HCT116 (cell line): Measurements from ENCODE around the gene TTLL9. TPM values are rescaled to one million over a fixed set of nuclear protein-coding genes. Genes with fewer than 3 reads are reported as not detected.

Experiments used
- ATAC-seq: fragments of 200-7000 bp; cut with Tn5 transposase; 2 replicates; pipeline ENCODE4 v1.9.1; 2020; ENCODE audit warnings: mild to moderate bottlenecking, moderate library complexity
- BruUV-seq: library from RNA; stranded (reverse); fragments of 400-500 nt; replicated peaks from 2 replicates; lab custom pipeline; 2021; lab: Mats Ljungman, UMichigan
- CTCF ChIA-PET: fragments of 300-600 bp; sonication (Branson Sonifier 250); formaldehyde crosslinking; loops from one replicate; lab custom pipeline; 2021; ENCODE audit warnings: antibody characterized with exemption; lab: Charles Lee
- POLR2A ChIA-PET: fragments of 300-600, 350-600 bp; sonication (Branson Sonifier 250); formaldehyde crosslinking; loops from one replicate; lab custom pipeline; 2021; ENCODE audit warnings: antibody characterized with exemption; lab: Charles Lee
- RAD21 ChIA-PET, 2 experiments: fragments of 300-600 bp; sonication (Branson Sonifier 250); formaldehyde crosslinking; loops; one replicate each; lab custom pipeline; 2023; ENCODE audit warnings: low total read pairs in 2 of 2; ENCODE audit not compliant: uncharacterized antibody in 2 of 2, unreplicated experiment in 2 of 2, low non-redundant PET in 1 of 2; lab: Charles Lee
- DNase-seq: peaks from one replicate; pipeline ENCODE4 v3.0.0-alpha.2; 2010; ENCODE audit warnings: low read depth, low spot score
- H2AFZ ChIP-seq: fragments of 200-600 bp; shearing (Covaris generic), sonication (generic); 2 replicates; pipeline ENCODE4 v1.6.1; 2017; ENCODE audit warnings: low read depth, mixed run types, mixed read lengths, antibody characterized with exemption, low read length; ENCODE audit not compliant: poor library complexity, severe bottlenecking
- H3K27ac ChIP-seq: 2 replicates; pipeline ENCODE4 v1.5.1; 2012; ENCODE audit warnings: low read depth, low read length
- H3K27me3 ChIP-seq: fragments of 200-600 bp; sonication (generic); 2 replicates; pipeline ENCODE4 v1.6.1; 2016; ENCODE audit warnings: mixed run types, low read length, mixed read lengths; ENCODE audit not compliant: insufficient read depth
- H3K36me3 ChIP-seq, 2 experiments: fragments of 200-500 bp in 1 of 2; fragments of 200-600 bp in 1 of 2; sonication (Bioruptor generic) in 1 of 2; sonication (generic) in 1 of 2; 2 replicates each; pipeline versions ENCODE4 v1.5.1 to v1.6.1; 2014 to 2016; ENCODE audit warnings: low read length in 2 of 2, inconsistent platforms in 1 of 2, mixed read lengths in 1 of 2, mixed run types in 1 of 2; ENCODE audit not compliant: insufficient read depth in 2 of 2, control insufficient read depth in 1 of 2
- H3K4me1 ChIP-seq, 2 experiments: fragments of 200-600 bp in 1 of 2; sonication (generic) in 1 of 2; 2 replicates each; pipeline versions ENCODE4 v1.5.1 to v1.6.1; 2012 to 2017; ENCODE audit warnings: low read length in 2 of 2, inconsistent platforms in 1 of 2, mild to moderate bottlenecking in 1 of 2, mixed read lengths in 1 of 2, mixed run types in 1 of 2, moderate library complexity in 1 of 2; ENCODE audit not compliant: insufficient read depth in 2 of 2, control insufficient read depth in 1 of 2
- H3K4me2 ChIP-seq: fragments of 200-600 bp; sonication (generic); 2 replicates; pipeline ENCODE4 v1.6.1; 2017; ENCODE audit warnings: mixed run types, low read length, mixed read lengths
- H3K4me3 ChIP-seq, 2 experiments: fragments of 200-600 bp in 1 of 2; sonication (generic) in 1 of 2; replicated peaks in 1 of 2; 2 replicates each; pipeline ENCODE4 v1.5.1; 2011 to 2016; ENCODE audit warnings: low read length in 2 of 2, control low read depth in 1 of 2, low read depth in 1 of 2, mild to moderate bottlenecking in 1 of 2, mixed read lengths in 1 of 2, mixed run types in 1 of 2
- H3K79me2 ChIP-seq: fragments of 200-600 bp; sonication (generic); 2 replicates; pipeline ENCODE4 v1.6.1; 2017; ENCODE audit warnings: mild to moderate bottlenecking, mixed run types, low read length, moderate library complexity, mixed read lengths; ENCODE audit not compliant: insufficient read depth
- H3K9ac ChIP-seq: fragments of 200-600 bp; sonication (generic); 2 replicates; pipeline ENCODE4 v1.6.1; 2016; ENCODE audit warnings: low read length, mixed read lengths
- H3K9me2 ChIP-seq: fragments of 200-600 bp; sonication (generic), shearing (Covaris generic); 2 replicates; pipeline ENCODE4 v1.6.1; 2017; ENCODE audit warnings: mixed run types, mild to moderate bottlenecking, moderate library complexity; ENCODE audit not compliant: insufficient read depth
- H3K9me3 ChIP-seq, 2 experiments: fragments of 200-500 bp in 1 of 2; fragments of 200-600 bp in 1 of 2; sonication (Bioruptor generic) in 1 of 2; sonication (generic) in 1 of 2; 2 replicates each; pipeline ENCODE4 v1.6.1; 2014 to 2017; ENCODE audit warnings: low read length in 2 of 2, mixed read lengths in 2 of 2, inconsistent platforms in 1 of 2, low read depth in 1 of 2, mild to moderate bottlenecking in 1 of 2, mixed run types in 1 of 2, moderate library complexity in 1 of 2; ENCODE audit not compliant: control insufficient read depth in 1 of 2, insufficient read depth in 1 of 2
- H4K20me1 ChIP-seq: fragments of 200-600 bp; sonication (generic), shearing (Covaris generic); 2 replicates; pipeline ENCODE4 v1.6.1; 2017; ENCODE audit warnings: mixed run types, mild to moderate bottlenecking, moderate library complexity; ENCODE audit not compliant: insufficient read depth
- EGR1 ChIP-seq: IDR thresholded peaks from 2 replicates; pipeline ENCODE4 v1.6.1; 2012; ENCODE audit warnings: low read depth
- EZH2phosphoT487 ChIP-seq: fragments of 200-600 bp; IDR thresholded peaks from 2 replicates; pipeline ENCODE4 v1.6.1; 2018; ENCODE audit warnings: antibody characterized with exemption, borderline replicate concordance
- POLR2A ChIP-seq: IDR thresholded peaks from 2 replicates; pipeline ENCODE4 v1.7.0; 2011; ENCODE audit warnings: borderline replicate concordance; ENCODE audit not compliant: insufficient read depth, insufficient read length; ENCODE audit errors: extremely low read depth
- SRF ChIP-seq: IDR thresholded peaks from 2 replicates; pipeline ENCODE4 v1.6.1; 2012; ENCODE audit warnings: low read depth
- ZFX ChIP-seq: fragments of 450-650 bp; IDR thresholded peaks from 2 replicates; pipeline ENCODE4 v1.6.1; 2017
- intact Hi-C: fragments of 100-400 bp; cut with micrococcal nuclease; formaldehyde crosslinking; loops from 2 replicates; pipeline ENCODE4 v1.10.0; 2022
- total RNA-seq: library from RNA; stranded (reverse); gene quantifications from one replicate; pipeline ENCODE4 v1.2.1, GENCODE V29; 2021; ENCODE audit not compliant: unreplicated experiment
- TF ChIP-seq, protein P1 (sequence below): IDR thresholded peaks from 2 replicates; pipeline ENCODE4 v1.6.1; 2012
- TF ChIP-seq, protein P2 (sequence below): IDR thresholded peaks from 2 replicates; pipeline ENCODE4 v1.6.1; 2012; ENCODE audit warnings: low read depth

The TTLL9 gene
- total RNA-seq, 1 experiment from 2014 or later: not detected

DNA sequence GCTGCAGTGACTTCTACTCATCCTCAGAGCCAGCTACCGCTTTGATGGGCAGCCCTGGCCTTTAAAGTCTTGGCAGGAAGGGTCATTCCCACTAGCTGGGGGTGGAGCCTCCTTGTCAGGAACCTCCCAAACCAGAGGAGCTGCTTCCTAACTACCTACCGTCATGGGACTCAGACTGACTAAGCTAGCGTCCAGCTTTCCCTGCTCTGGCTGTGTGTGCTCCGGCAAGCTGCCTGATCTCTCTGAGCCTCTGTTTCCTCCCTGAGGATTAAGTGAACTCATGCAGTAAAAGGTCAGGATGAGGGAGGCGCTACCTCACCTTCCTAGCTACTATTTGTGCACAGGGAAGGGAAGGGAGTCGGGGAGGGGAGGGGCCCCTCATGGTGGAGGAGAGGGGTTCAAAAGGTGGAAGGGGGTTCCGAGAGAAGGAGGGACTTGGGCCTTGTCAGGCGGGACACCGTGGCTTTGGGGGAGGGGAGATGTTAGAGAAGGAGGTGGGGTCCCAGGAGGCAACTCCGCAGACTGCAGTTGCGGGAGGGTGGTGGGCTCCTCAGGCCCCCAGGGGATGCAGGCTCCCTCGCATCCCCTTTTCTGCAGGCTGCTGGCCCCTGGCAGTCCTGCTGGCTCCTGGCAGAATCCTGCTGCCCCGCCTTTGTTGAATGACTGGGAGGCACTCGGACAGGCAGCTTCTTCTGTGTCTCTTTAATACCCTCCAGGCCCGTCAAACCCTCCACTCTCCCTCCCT is 9.9 kb upstream of the TTLL9 start:
- ChIA-PET RAD21 (interaction anchor here in 1 of 2 experiments (1.0 kb wide), 1 partner anchor 91 kb away, joined by 3 read pairs; the partner anchor contains the start of gene PDRG1), CTCF (interaction anchor here (0.8 to 3.7 kb wide), 6 partner anchors 9 to 170 kb away, joined by 3 to 20 read pairs (median 6); partner anchors contain the start of gene PDRG1), POLR2A (interaction anchor here (0.7 to 1.3 kb wide), 2 partner anchors 11 to 221 kb away, joined by 3 to 5 read pairs; no protein-coding TSS in a partner anchor)
- Histone ChIP-seq H3K9me2 (no peaks in the 10 kb centered on the region), H3K27ac (no peak overlapping the region; the same call in 1 of the 2 replicates), H3K27me3 (no peaks in the 10 kb centered on the region; the same call in 1 of the 2 replicates), H3K9me3 (no peaks in the 10 kb centered on the region), H3K79me2 (no peaks in the 10 kb centered on the region), H3K9ac (peak overlapping the region; percentile 64), H3K4me2 (peak overlapping the region; percentile 99), H3K36me3 (no peaks in the 10 kb centered on the region), H3K4me3 (peak overlapping the region; percentile 59 to 71), H3K4me1 (peaks cover 15 to 20% of the 10 kb centered on the region in 2 experiments; a peak in 3 of 4 replicates), H2AFZ (no peak overlapping the region), H4K20me1 (no peaks in the 10 kb centered on the region)
- no peak for DNase-seq
- BruUV-seq: no TSS peak
- intact Hi-C loops: no loop called here
- TF ChIP-seq, protein P1, sequence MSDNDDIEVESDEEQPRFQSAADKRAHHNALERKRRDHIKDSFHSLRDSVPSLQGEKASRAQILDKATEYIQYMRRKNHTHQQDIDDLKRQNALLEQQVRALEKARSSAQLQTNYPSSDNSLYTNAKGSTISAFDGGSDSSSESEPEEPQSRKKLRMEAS: no peak
- no peak for TF ChIP-seq SRF
- TF ChIP-seq, all 23 proteins: peak for 0
- ATAC-seq: peak; percentile 46

DNA sequence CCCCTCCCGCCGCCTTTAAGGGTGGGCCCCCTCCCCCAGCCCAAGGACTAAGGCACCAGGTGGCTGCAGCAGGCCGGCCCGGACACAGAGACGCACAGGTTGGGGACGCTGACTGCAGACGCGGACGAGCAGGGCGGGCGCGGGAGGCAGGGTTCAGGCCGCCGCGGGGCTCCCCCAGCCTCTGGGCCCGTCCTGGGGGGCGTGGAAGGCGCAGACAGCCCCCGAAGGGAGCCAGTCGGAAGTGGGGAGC is 9.4 kb upstream of the TTLL9 start:
- H3K27ac ChIP-seq: peak overlapping the region; percentile 30; the same call in 1 of the 2 replicates
- no peak overlapping the region for H2AFZ ChIP-seq
- H3K4me3 ChIP-seq: peak overlapping the region; percentile 59 to 71
- no peaks in the 10 kb centered on the region for H3K79me2 ChIP-seq
- ATAC-seq (peak; percentile 54), DNase-seq (no peak)
- peak overlapping the region; percentile 64 for H3K9ac ChIP-seq
- no TSS peak for BruUV-seq
- peak overlapping the region; percentile 99 for H3K4me2 ChIP-seq
- no peaks in the 10 kb centered on the region for H4K20me1 ChIP-seq
- intact Hi-C loops: no loop called here
- H3K27me3 ChIP-seq: no peaks in the 10 kb centered on the region; the same call in 1 of the 2 replicates
- ChIA-PET POLR2A (no interaction called here), CTCF (interaction anchor here (1.3 to 3.7 kb wide), 2 partner anchors 9 to 170 kb away, joined by 7 to 20 read pairs; no protein-coding TSS in a partner anchor), RAD21 (interaction anchor here in 1 of 2 experiments (1.0 kb wide), 1 partner anchor 91 kb away, joined by 3 read pairs; the partner anchor contains the start of gene PDRG1)
- H3K9me3 ChIP-seq: no peaks in the 10 kb centered on the region
- no peak for TF ChIP-seq POLR2A
- TF ChIP-seq, protein P1: no peak
- TF ChIP-seq, protein P2, sequence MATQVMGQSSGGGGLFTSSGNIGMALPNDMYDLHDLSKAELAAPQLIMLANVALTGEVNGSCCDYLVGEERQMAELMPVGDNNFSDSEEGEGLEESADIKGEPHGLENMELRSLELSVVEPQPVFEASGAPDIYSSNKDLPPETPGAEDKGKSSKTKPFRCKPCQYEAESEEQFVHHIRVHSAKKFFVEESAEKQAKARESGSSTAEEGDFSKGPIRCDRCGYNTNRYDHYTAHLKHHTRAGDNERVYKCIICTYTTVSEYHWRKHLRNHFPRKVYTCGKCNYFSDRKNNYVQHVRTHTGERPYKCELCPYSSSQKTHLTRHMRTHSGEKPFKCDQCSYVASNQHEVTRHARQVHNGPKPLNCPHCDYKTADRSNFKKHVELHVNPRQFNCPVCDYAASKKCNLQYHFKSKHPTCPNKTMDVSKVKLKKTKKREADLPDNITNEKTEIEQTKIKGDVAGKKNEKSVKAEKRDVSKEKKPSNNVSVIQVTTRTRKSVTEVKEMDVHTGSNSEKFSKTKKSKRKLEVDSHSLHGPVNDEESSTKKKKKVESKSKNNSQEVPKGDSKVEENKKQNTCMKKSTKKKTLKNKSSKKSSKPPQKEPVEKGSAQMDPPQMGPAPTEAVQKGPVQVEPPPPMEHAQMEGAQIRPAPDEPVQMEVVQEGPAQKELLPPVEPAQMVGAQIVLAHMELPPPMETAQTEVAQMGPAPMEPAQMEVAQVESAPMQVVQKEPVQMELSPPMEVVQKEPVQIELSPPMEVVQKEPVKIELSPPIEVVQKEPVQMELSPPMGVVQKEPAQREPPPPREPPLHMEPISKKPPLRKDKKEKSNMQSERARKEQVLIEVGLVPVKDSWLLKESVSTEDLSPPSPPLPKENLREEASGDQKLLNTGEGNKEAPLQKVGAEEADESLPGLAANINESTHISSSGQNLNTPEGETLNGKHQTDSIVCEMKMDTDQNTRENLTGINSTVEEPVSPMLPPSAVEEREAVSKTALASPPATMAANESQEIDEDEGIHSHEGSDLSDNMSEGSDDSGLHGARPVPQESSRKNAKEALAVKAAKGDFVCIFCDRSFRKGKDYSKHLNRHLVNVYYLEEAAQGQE: no peak
- no peak for TF ChIP-seq EGR1
- TF ChIP-seq EZH2phosphoT487: no peak
- peak; percentile 52; the same call in 1 of the 2 replicates for TF ChIP-seq ZFX
- H3K9me2 ChIP-seq: no peaks in the 10 kb centered on the region
- no peaks in the 10 kb centered on the region for H3K36me3 ChIP-seq
- H3K4me1 ChIP-seq: peaks cover 15 to 20% of the 10 kb centered on the region in 2 experiments; a peak in 3 of 4 replicates
